Testis (tissue), 2 donors: ENCODE data around the gene SLC9C2.

Experiments
- CTCF ChIP-seq, 3 experiments: fragments of 450-650 bp in 2 of 3; fragments of 200-600 bp in 1 of 3; sonication (generic) in 1 of 3; IDR thresholded peaks; one replicate each; pipeline ENCODE4 v1.5.1; 2016 to 2019; ENCODE audit warnings: antibody characterized with exemption in 3 of 3, mild to moderate bottlenecking in 2 of 3, moderate library complexity in 1 of 3
- POLR2A ChIP-seq: fragments of 450-650 bp; IDR thresholded peaks from one replicate; pipeline ENCODE4 v1.6.1; 2017; ENCODE audit warnings: antibody characterized with exemption, mild to moderate bottlenecking, moderate library complexity

DNA sequence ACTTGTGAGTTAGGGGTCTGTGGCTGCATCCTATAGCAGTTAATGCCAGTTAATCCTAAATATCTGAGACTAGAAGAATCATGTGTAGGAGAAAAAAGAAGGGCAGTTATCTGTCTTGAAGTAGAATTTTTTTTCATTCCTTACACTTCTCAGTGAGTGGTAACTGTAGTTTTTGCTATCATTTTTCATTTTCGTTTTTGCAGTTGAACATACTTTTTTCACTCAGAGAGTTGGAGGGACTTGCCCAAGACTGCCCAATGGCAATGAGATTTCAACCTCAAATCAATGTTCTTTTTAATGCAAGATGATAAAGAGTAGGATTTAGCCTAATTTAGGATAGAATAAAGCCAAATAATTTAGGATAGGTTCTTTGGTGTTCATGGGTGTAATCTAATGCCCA, 120.2 kb downstream of the SLC9C2 start:
- TF ChIP-seq CTCF (IDR thresholded peaks at IDR 0.05) (no peak), POLR2A (no peak)
